Parathyroid adenoma (tissue), 2 donors: ENCODE results near the gene TSPAN14.

Experiments used
- H2AFZ ChIP-seq: fragments of 300-600 bp; sonication (generic); one replicate; pipeline ENCODE4 v1.7.0; 2017; ENCODE audit warnings: antibody characterized with exemption, mild to moderate bottlenecking
- H3K27ac ChIP-seq: fragments of 300-600 bp; sonication (generic); one replicate; pipeline ENCODE4 v1.7.0; 2017
- H3K27me3 ChIP-seq: fragments of 300-600 bp; sonication (generic); one replicate; pipeline ENCODE4 v1.7.0; 2017; ENCODE audit warnings: low read length; ENCODE audit not compliant: control insufficient read depth, insufficient read depth
- H3K36me3 ChIP-seq: fragments of 300-600 bp; sonication (generic); one replicate; pipeline ENCODE4 v1.7.0; 2017; ENCODE audit warnings: low read length; ENCODE audit not compliant: control insufficient read depth, insufficient read depth
- H3K4me1 ChIP-seq: fragments of 300-600 bp; sonication (generic); one replicate; pipeline ENCODE4 v1.7.0; 2017; ENCODE audit warnings: control low read depth
- H3K4me2 ChIP-seq: fragments of 300-600 bp; sonication (generic); one replicate; pipeline ENCODE4 v1.7.0; 2017; ENCODE audit warnings: low read length
- H3K4me3 ChIP-seq: fragments of 300-600 bp; sonication (generic); one replicate; pipeline ENCODE4 v1.7.0; 2017; ENCODE audit warnings: low read depth, low read length
- H3K79me2 ChIP-seq: fragments of 300-600 bp; sonication (generic); one replicate; pipeline ENCODE4 v1.7.0; 2017; ENCODE audit warnings: control low read depth
- H3K9ac ChIP-seq: fragments of 300-600 bp; sonication (generic); one replicate; pipeline ENCODE4 v1.7.0; 2017; ENCODE audit warnings: mild to moderate bottlenecking
- H3K9me3 ChIP-seq: fragments of 300-600 bp; sonication (generic); one replicate; pipeline ENCODE4 v1.7.0; 2017; ENCODE audit warnings: low read length; ENCODE audit not compliant: control insufficient read depth
- TF ChIP-seq, protein P1 (sequence below): fragments of 300-600 bp; sonication (generic); IDR thresholded peaks from one replicate; pipeline ENCODE4 v1.7.0; 2017; ENCODE audit warnings: antibody characterized with exemption, mild to moderate bottlenecking
- donor health status: primary hyperparathyroidism.

Gene TSPAN14

DNA sequence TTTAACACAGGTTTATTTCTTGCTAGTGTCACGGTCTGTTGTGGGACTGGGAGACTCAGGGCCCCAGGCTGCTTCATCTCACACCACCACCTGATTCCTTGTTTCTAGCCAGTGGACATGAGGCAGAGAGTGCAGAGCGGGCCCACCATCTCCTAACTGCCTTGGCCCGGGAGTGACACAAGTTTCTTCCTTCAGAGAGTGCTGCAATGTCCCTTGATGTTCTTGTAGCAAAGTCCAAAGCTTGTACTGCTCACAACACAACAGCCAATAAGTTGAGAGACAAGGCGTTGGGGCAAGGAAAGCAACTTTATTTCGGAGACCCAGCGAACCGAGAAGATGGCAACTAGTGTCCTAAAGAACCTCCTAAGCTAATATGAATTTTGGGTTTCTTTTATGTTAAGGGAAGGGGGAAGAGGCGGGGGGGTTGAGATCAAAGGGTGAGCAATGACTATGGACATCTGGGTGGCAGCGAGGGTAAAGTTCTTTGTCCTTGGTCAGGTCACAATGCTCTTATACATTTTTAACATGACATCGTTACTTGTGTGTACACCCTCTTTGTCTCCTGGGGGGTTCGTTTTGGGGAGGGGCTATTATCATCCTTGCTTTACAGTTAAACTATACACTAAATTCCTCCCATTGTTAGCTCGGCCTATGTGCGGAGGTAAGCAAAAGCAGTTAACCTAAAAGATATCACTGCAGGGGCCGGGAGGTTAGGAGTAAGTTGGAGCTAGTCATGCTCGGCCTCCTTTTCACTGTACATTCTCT lies 115.2 kb downstream of the TSPAN14 start:
- Histone ChIP-seq H3K4me2 (no peak overlapping the region), H3K27me3 (no peaks in the 10 kb centered on the region), H3K4me3 (no peak overlapping the region)

DNA sequence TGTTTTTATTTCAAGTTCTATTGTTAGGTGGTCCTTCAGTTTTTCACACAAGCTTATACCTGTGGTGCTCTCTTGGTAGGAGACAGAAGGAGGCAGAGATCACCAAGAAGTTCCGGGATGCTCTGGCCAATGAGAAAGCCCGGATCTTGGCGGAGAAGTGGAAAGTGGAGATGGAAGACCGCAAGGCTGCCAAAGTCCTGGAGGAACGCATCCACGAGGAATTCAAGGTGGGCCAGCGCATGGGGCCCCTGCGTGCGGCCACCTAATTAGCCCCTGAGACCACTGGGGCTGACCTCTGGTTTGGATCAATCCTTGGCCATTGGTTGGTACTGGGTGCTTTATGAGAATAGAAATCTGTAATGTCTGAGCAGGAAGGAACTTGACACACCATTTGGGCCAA lies 117.2 kb downstream of the TSPAN14 start:
- TF ChIP-seq, protein P1, sequence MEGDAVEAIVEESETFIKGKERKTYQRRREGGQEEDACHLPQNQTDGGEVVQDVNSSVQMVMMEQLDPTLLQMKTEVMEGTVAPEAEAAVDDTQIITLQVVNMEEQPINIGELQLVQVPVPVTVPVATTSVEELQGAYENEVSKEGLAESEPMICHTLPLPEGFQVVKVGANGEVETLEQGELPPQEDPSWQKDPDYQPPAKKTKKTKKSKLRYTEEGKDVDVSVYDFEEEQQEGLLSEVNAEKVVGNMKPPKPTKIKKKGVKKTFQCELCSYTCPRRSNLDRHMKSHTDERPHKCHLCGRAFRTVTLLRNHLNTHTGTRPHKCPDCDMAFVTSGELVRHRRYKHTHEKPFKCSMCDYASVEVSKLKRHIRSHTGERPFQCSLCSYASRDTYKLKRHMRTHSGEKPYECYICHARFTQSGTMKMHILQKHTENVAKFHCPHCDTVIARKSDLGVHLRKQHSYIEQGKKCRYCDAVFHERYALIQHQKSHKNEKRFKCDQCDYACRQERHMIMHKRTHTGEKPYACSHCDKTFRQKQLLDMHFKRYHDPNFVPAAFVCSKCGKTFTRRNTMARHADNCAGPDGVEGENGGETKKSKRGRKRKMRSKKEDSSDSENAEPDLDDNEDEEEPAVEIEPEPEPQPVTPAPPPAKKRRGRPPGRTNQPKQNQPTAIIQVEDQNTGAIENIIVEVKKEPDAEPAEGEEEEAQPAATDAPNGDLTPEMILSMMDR, result no peak
- H3K79me2 ChIP-seq, result no peaks in the 10 kb centered on the region
- no peaks in the 10 kb centered on the region for H3K36me3 ChIP-seq
- H3K4me1 ChIP-seq, result no peaks in the 10 kb centered on the region
- no peak overlapping the region for H3K4me3 ChIP-seq
- no peak overlapping the region for H2AFZ ChIP-seq
- no peak overlapping the region for H3K4me2 ChIP-seq
- no peak overlapping the region for H3K9ac ChIP-seq
- no peak overlapping the region for H3K27ac ChIP-seq
- no peaks in the 10 kb centered on the region for H3K9me3 ChIP-seq
- no peaks in the 10 kb centered on the region for H3K27me3 ChIP-seq

More for the DNA sequence above, 115.2 kb downstream of the TSPAN14 start:
- Histone ChIP-seq H3K36me3 (no peaks in the 10 kb centered on the region), H3K9ac (no peak overlapping the region), H2AFZ (no peak overlapping the region), H3K79me2 (no peaks in the 10 kb centered on the region), H3K27ac (no peak overlapping the region), H3K4me1 (no peaks in the 10 kb centered on the region), H3K9me3 (no peaks in the 10 kb centered on the region)
- TF ChIP-seq, protein P1, result no peak

DNA sequence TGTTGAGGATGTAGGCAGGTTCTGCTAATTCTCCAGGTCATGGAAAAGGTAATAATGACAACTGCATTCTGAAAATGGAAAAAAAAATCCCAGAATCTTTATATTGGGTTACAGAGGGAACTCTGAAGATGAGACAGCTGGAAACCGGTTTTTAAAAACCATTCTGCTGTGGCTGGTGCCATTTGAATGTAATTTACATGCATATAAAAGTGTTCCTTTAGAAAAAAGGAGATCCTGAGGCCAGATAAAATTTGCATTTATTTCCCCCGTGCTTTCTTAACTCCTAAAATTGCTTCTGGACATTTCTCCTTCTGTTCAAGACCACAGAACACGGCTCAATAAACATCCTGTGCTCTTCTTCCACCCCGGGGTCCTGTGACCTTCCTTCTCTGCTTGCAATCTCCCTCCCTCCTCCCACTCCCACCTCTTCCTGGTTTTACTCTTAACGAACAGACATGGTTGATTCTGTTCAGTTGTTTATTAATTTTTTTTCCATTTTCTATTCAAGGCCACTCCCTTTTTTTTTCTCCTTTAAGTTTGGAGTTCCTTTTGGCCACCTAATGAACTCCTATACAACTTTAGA lies 125.2 kb downstream of the TSPAN14 start:
- Histone ChIP-seq H3K79me2 (no peaks in the 10 kb centered on the region), H3K4me2 (no peak overlapping the region), H3K9ac (no peak overlapping the region), H3K27ac (no peak overlapping the region), H3K4me3 (no peak overlapping the region), H3K27me3 (no peaks in the 10 kb centered on the region), H3K9me3 (no peaks in the 10 kb centered on the region), H2AFZ (no peak overlapping the region), H3K36me3 (no peaks in the 10 kb centered on the region), H3K4me1 (no peaks in the 10 kb centered on the region)
- TF ChIP-seq, protein P1, result no peak

DNA sequence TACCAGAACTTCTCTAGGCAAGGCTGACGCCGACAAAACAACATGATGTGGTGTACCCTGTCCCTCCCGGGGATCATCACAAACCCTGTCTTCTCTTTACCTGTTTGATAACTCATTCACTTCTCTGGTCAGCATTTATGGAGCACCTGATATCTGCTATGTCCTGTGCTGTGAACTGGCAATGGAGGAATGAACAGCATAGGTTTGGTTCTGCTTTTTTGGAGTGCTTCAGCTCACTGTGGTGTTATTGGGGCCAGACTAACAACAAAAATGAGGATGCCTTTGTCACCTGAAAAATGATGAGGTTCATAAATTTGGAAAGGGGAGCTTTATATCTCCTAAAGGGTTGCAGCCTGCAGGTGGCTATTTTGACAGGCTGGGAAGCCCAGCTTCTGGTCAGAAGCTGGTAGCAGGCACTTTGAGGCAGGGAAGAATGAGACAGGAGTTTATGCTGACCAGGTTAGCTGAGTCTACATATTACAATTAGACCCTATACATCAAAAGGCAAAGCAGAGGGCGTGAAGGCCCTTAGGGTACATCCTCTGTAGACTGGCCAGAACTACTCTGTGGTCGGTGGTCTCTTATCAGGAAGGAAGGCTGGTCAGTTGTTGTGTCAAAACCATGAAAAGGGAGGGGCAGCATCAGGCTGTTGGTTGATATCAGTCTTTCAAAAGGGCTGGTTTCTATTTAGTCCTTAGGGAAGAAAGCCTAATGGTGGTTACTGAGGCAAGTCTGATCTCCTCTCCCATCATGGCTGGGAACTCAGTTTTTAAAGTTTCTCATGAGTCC lies 125.9 kb downstream of the TSPAN14 start:
- TF ChIP-seq, protein P1, result no peak
- H3K9me3 ChIP-seq, result no peaks in the 10 kb centered on the region
- no peak overlapping the region for H3K9ac ChIP-seq
- H3K79me2 ChIP-seq, result no peaks in the 10 kb centered on the region
- no peak overlapping the region for H3K4me3 ChIP-seq
- no peaks in the 10 kb centered on the region for H3K4me1 ChIP-seq
- no peaks in the 10 kb centered on the region for H3K27me3 ChIP-seq
- no peak overlapping the region for H3K27ac ChIP-seq
- H3K36me3 ChIP-seq, result no peaks in the 10 kb centered on the region
- no peak overlapping the region for H3K4me2 ChIP-seq
- H2AFZ ChIP-seq, result no peak overlapping the region
